SK-N-SH treated with all-trans-retinoic acid at 6 μM for 48 hours (cell line): ENCODE measurements around the gene SP3.

Experiments used
- CREB5 ChIP-seq: fragments of 250-450 bp; sonication (Bioruptor Pico); IDR thresholded peaks from 2 replicates; pipeline ENCODE4 v1.5.1; 2020; ENCODE audit warnings: low read depth, mild to moderate bottlenecking, moderate library complexity
- ESRRG ChIP-seq: fragments of 250-450 bp; sonication (Bioruptor Pico); IDR thresholded peaks from 2 replicates; pipeline ENCODE4 v1.6.1; 2021; ENCODE audit warnings: mild to moderate bottlenecking
- POU6F1 ChIP-seq: fragments of 250-450 bp; sonication (Bioruptor Pico); IDR thresholded peaks from 2 replicates; pipeline ENCODE4 v1.8.0; 2021; ENCODE audit warnings: low read depth, mild to moderate bottlenecking, moderate library complexity, borderline replicate concordance
- RARB ChIP-seq: fragments of 250-450 bp; sonication (Bioruptor Pico); IDR thresholded peaks from 2 replicates; pipeline ENCODE4 v1.8.0; 2021; ENCODE audit warnings: mild to moderate bottlenecking, moderate library complexity
- TCF4 ChIP-seq: fragments of 250-450 bp; sonication (Bioruptor Pico); IDR thresholded peaks from 2 replicates; pipeline ENCODE4 v1.8.0; 2021; ENCODE audit warnings: mild to moderate bottlenecking, moderate library complexity, borderline replicate concordance
- TOX ChIP-seq: fragments of 250-450 bp; sonication (Bioruptor Pico); IDR thresholded peaks from 2 replicates; pipeline ENCODE4 v1.8.0; 2021; ENCODE audit warnings: mild to moderate bottlenecking, moderate library complexity, borderline replicate concordance
- ZFP3 ChIP-seq: fragments of 250-450 bp; sonication (Bioruptor Pico); IDR thresholded peaks from 2 replicates; pipeline ENCODE4 v1.5.0; 2020; ENCODE audit warnings: mild to moderate bottlenecking, moderate library complexity
- ZFP30 ChIP-seq: fragments of 450-650 bp; formaldehyde crosslinking; IDR thresholded peaks from 2 replicates; pipeline ENCODE4 v1.5.0; 2022; ENCODE audit warnings: mild to moderate bottlenecking, moderate library complexity
- TF ChIP-seq, protein P1 (sequence below): fragments of 250-450 bp; sonication (Bioruptor Pico); IDR thresholded peaks from 2 replicates; pipeline ENCODE4 v1.8.0; 2020; ENCODE audit warnings: mild to moderate bottlenecking, moderate library complexity, borderline replicate concordance

DNA sequence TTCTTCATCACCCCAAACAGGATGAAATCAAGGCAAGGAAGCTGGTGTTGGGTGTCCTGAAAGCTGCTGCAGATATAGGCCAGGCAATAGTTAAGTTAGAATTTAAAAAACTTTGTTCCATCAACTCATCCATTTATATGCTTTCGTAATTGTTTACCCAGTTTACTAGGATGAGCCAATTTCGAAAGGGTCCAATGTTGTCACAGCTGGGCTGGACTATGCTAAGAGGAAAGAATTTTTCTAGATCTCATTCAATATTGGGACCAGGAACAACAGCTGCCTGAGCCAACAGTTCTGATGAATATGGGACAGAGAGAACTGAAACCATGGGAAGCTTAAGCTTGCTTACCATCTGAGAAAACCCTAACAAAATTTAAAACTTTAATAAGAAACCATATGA is 21.6 kb upstream of the SP3 start:
- TF ChIP-seq TOX (CRISPR knock-in tag) = no peak
- TF ChIP-seq CREB5 (CRISPR knock-in tag) = no peak
- TF ChIP-seq ZFP3 (CRISPR knock-in tag) = no peak
- TF ChIP-seq POU6F1 (CRISPR knock-in tag) = no peak
- no peak for TF ChIP-seq TCF4
- TF ChIP-seq, protein P1, sequence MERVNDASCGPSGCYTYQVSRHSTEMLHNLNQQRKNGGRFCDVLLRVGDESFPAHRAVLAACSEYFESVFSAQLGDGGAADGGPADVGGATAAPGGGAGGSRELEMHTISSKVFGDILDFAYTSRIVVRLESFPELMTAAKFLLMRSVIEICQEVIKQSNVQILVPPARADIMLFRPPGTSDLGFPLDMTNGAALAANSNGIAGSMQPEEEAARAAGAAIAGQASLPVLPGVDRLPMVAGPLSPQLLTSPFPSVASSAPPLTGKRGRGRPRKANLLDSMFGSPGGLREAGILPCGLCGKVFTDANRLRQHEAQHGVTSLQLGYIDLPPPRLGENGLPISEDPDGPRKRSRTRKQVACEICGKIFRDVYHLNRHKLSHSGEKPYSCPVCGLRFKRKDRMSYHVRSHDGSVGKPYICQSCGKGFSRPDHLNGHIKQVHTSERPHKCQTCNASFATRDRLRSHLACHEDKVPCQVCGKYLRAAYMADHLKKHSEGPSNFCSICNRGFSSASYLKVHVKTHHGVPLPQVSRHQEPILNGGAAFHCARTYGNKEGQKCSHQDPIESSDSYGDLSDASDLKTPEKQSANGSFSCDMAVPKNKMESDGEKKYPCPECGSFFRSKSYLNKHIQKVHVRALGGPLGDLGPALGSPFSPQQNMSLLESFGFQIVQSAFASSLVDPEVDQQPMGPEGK (CRISPR knock-in tag) = no peak
- TF ChIP-seq RARB = no peak
- no peak for TF ChIP-seq ZFP30
- no peak for TF ChIP-seq ESRRG (CRISPR knock-in tag)
